ENCODE measurements around the gene TP53BP1. TPM values are rescaled to one million over a fixed set of nuclear protein-coding genes. Genes with fewer than 3 reads are reported as not detected.

The TP53BP1 gene
- total RNA-seq, 2 experiments from 2014 or later = 43.0 to 44.6 TPM

- DNase-seq (no peak), ATAC-seq (ENCODE audit: poor library complexity) (no peak)
- no peaks in the 10 kb centered on the region for H3K27me3 Mint-ChIP-seq
- no peak overlapping the region for H3K4me3 ChIP-seq (ENCODE audit: low read length)
- peaks cover 83% of the 10 kb centered on the region for H3K36me3 ChIP-seq (ENCODE audit: insufficient read depth, low read length)
- no peaks in the 10 kb centered on the region for H3K9me3 Mint-ChIP-seq
- no peak for TF ChIP-seq CTCF (IDR thresholded peaks at IDR 0.05)
- H3K4me3 Mint-ChIP-seq = no peak overlapping the region
- H3K36me3 Mint-ChIP-seq (ENCODE audit: low read depth) = peaks cover 95% of the 10 kb centered on the region
- H3K4me1 Mint-ChIP-seq (ENCODE audit: low read depth) = no peaks in the 10 kb centered on the region
- CTCF ChIA-PET = no interaction called here
- no peaks in the 10 kb centered on the region for H3K9me3 ChIP-seq (ENCODE audit: control insufficient read depth in 1 of 2, insufficient read depth in 1 of 2, low read length in 2 of 2)
- no peak overlapping the region for H3K27ac ChIP-seq (ENCODE audit: low read depth in 1 of 2, low read length in 2 of 2)
- H3K27me3 ChIP-seq (ENCODE audit: control insufficient read depth in 1 of 2, insufficient read depth in 2 of 2, low read length in 2 of 2) = no peaks in the 10 kb centered on the region
- intact Hi-C loops (cut with DNase I, micrococcal nuclease) = no loop called here
- no peak overlapping the region for H3K27ac Mint-ChIP-seq
- POLR2A ChIA-PET = no interaction called here
- no peaks in the 10 kb centered on the region for H3K4me1 ChIP-seq (ENCODE audit: insufficient read depth, low read length)
Measured at GRCh38 chr15:43412096-43412495, 80.9 kb downstream of the TP53BP1 start.

DNA sequence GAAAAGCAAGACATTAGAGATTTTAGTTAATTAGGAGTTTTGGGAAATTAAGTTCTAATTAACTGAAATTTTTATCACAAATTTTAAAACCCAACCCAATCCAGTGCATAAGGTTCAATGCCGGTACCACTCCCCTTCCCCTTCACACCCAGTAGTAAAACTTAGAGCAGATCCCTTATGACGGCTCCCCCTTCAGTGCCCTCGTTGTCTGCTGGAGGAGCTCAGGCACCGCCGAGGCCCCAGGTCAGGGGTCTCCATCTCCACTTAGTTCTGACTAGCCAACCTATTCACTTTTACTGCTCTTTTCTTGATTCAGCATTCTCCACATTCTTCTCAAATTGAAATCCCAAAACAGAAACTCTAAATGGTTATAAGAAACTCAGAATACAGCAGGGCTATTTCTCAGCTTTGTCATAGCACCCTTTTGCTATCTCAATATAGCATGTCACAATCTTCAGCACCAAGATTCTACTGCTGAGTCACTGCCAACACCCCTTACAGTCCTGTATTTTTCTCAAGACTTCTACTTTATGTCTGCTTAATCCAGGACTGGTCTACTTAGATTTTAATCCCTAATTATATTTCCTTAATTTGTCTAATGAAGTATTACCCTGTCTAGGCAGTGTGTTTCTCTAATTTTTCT lies 82.3 kb downstream of the TP53BP1 start:
- Histone ChIP-seq H3K27me3 (ENCODE audit: control insufficient read depth in 1 of 2, insufficient read depth in 2 of 2, low read length in 2 of 2) (no peaks in the 10 kb centered on the region), H3K36me3 (ENCODE audit: insufficient read depth, low read length) (peaks cover 82% of the 10 kb centered on the region), H3K4me1 (ENCODE audit: insufficient read depth, low read length) (no peaks in the 10 kb centered on the region), H3K27ac (ENCODE audit: low read depth in 1 of 2, low read length in 2 of 2) (no peak overlapping the region), H3K9me3 (ENCODE audit: control insufficient read depth in 1 of 2, insufficient read depth in 1 of 2, low read length in 2 of 2) (no peaks in the 10 kb centered on the region), H3K4me3 (ENCODE audit: low read length) (no peak overlapping the region)
- DNase-seq (no peak), ATAC-seq (ENCODE audit: poor library complexity) (no peak)
- CTCF ChIA-PET = no interaction called here
- intact Hi-C loops (cut with DNase I, micrococcal nuclease) = no loop called here
- Mint-ChIP-seq H3K36me3 (ENCODE audit: low read depth) (peaks cover 93% of the 10 kb centered on the region), H3K9me3 (no peaks in the 10 kb centered on the region), H3K27ac (peak overlapping the region; percentile 53), H3K27me3 (no peaks in the 10 kb centered on the region), H3K4me3 (no peak overlapping the region), H3K4me1 (ENCODE audit: low read depth) (no peaks in the 10 kb centered on the region)
- POLR2A ChIA-PET = no interaction called here
- TF ChIP-seq CTCF (IDR thresholded peaks at IDR 0.05) = no peak

GRCh38 chr15:43408789-43409188 lies 84.2 kb downstream of the TP53BP1 start:
- no peaks in the 10 kb centered on the region for H3K27me3 Mint-ChIP-seq
- Histone ChIP-seq H3K4me3 (ENCODE audit: low read length) (no peak overlapping the region), H3K36me3 (ENCODE audit: insufficient read depth, low read length) (peaks cover 88% of the 10 kb centered on the region), H3K4me1 (ENCODE audit: insufficient read depth, low read length) (no peaks in the 10 kb centered on the region), H3K27me3 (ENCODE audit: control insufficient read depth in 1 of 2, insufficient read depth in 2 of 2, low read length in 2 of 2) (no peaks in the 10 kb centered on the region), H3K27ac (ENCODE audit: low read depth in 1 of 2, low read length in 2 of 2) (no peak overlapping the region), H3K9me3 (ENCODE audit: control insufficient read depth in 1 of 2, insufficient read depth in 1 of 2, low read length in 2 of 2) (no peaks in the 10 kb centered on the region)
- ChIA-PET POLR2A (no interaction called here), CTCF (no interaction called here)
- no peak for TF ChIP-seq CTCF (IDR thresholded peaks at IDR 0.05)
- ATAC-seq (ENCODE audit: poor library complexity) = no peak
- intact Hi-C loops (cut with DNase I, micrococcal nuclease) = no loop called here
- no peaks in the 10 kb centered on the region for H3K4me1 Mint-ChIP-seq (ENCODE audit: low read depth)
- peaks cover 93% of the 10 kb centered on the region for H3K36me3 Mint-ChIP-seq (ENCODE audit: low read depth)
- no peak for DNase-seq
- no peaks in the 10 kb centered on the region for H3K9me3 Mint-ChIP-seq
- H3K4me3 Mint-ChIP-seq = no peak overlapping the region
- H3K27ac Mint-ChIP-seq = no peak overlapping the region
